HG03575 (cell line): ENCODE results near the gene RAP1GDS1.
"Not testable (repeated sequence)": the region's sequence is repeated elsewhere in the genome, so short reads cannot be mapped to it uniquely, and the experiment has no call there.

Source experiments
- ATAC-seq: cut with Tn5 transposase; IDR thresholded peaks from one replicate; pipeline ENCODE4 v1.9.1; 2021; ENCODE audit not compliant: unreplicated experiment, insufficient number of reproducible peaks, low FRiP score; ENCODE audit errors: extremely low read depth

The RAP1GDS1 gene

DNA sequence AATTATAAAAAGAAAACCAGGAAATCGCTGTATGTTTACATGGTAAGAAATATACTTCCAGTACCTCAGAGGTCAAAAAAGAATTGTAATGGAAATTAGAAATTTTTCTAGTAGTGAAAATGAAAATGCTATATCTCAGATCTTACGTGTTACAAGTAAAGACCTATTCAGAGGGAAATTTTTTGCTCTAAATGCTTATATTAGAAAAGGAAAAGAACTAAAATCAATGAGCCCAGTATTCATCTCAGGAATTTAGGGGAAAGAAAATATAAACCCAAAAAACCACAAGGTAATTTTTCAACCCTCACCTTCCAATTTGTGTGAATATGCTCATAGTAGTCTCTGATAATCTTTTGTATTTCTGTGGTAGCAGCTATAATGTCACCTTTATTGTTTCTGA is 145.6 kb downstream of the RAP1GDS1 start:
- ATAC-seq, result peak; percentile 70

DNA sequence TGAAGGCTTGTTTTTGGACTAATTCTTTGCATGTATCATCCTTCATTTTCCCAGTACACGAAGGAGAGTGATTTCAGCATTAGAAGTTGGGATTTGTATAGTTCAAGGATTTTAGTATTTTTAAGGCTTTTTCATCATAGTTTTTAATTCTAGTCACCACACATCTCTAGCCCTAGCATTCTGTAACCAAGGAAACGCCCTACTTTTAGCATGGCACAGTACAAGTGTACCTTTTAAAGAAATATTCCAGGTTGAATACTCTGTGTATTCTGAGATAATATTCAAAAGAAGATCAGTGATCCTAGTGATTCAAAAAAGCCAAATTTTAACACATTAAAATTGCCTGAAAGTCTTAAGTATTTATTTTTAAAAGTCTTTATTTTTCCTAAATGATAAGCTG is 150.5 kb downstream of the RAP1GDS1 start:
- ATAC-seq, result no peak

GRCh38 chr4:98416844-98417243 is 155.7 kb downstream of the RAP1GDS1 start:
- ATAC-seq, result no peak

- ATAC-seq, result not testable (repeated sequence)
Observed at GRCh38 chr4:98420151-98420550, 159.0 kb downstream of the RAP1GDS1 start.

GRCh38 chr4:98421111-98421510 is 159.9 kb downstream of the RAP1GDS1 start:
- ATAC-seq, result no peak

GRCh38 chr4:98423009-98423408 is 161.8 kb downstream of the RAP1GDS1 start:
- no peak for ATAC-seq

GRCh38 chr4:98430708-98431403 is 169.7 kb downstream of the RAP1GDS1 start:
- no peak for ATAC-seq

GRCh38 chr4:98433691-98434090 is 172.5 kb downstream of the RAP1GDS1 start:
- no peak for ATAC-seq

GRCh38 chr4:98434816-98435215 is 173.6 kb downstream of the RAP1GDS1 start:
- no peak for ATAC-seq

DNA sequence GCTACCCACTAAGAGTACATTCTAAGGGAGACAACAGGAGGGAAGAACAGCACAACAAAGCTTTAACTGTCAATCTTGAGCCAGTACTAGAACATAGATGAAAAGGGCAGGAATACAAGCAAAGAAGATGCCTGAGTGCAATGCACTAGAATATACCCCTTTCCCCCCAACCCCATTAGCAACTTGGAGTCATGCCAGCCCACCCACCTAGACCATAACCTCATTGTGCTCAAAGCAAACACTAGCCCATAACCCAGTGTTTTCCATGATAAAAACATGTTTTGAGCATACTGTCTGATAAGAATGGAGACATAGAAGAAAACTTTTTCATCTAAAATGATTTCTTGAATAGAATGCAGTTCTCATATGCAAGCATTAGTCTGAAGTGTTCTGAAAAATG is 183.2 kb downstream of the RAP1GDS1 start:
- no peak for ATAC-seq

DNA sequence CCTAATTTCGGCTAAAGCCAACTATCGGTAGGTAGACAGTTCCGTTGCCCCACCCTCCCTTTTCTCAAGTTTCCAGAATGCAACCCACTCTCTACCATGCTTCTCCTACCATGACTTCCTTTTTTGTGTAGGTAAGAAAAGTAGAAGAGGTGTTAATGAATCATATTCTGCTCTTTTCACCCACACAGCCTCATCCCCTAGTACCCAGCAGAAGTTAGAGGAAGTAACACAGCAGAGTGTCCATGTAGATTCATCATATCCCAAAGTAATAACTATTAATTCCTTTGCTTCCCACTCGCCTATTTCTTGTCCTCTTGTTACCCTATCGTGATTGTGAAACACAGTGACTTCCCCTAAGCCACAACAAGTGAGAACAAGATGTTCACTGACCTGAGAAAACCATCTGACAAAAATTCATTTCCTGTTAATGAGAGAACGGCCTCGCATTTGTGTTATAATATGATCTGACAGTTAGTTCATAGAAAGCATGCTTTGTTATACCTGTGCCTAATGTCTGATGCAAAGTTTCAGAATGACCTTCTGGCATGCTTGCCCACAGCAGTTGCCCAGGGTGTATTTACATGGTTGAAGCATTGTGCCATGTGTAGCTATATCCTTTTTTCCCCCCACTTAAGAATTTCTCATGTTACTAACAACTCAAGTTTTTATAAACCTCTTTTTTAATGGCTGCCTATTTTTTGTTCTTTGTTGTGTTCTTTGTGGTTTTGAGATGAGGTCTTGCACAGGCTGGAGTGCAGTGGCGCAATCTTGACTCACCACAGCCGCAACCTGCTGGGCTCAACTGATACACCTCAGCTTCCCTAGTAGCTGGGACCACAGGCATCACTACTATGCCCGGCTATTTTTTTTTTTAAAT is 185.6 kb downstream of the RAP1GDS1 start:
- peak; percentile 54 for ATAC-seq

- ATAC-seq, result no peak
Observed at GRCh38 chr4:98447648-98448047, 186.5 kb downstream of the RAP1GDS1 start.

GRCh38 chr4:98448908-98449307 is 187.7 kb downstream of the RAP1GDS1 start:
- ATAC-seq, result no peak

- no peak for ATAC-seq
Observed at GRCh38 chr4:98452091-98452490, 190.9 kb downstream of the RAP1GDS1 start.

DNA sequence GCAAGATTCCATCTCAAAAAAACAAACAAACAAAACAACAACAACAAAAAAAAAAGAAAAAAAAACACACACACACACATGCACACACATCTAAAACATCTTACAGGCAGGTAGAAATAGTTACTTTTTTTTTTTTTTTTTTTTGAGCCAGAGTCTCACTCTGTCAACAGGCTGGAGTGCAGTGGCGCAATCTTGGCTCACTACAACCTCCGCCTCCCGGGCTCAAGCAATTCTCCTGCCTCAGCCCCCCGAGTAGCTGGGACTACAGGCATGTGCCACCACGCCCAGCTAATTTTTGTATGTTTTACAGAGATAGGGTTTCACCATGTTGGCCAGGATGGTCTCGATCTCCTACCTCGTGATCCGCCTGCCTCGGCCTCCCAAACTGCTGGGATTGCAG is 196.2 kb downstream of the RAP1GDS1 start:
- not testable (repeated sequence) for ATAC-seq

DNA sequence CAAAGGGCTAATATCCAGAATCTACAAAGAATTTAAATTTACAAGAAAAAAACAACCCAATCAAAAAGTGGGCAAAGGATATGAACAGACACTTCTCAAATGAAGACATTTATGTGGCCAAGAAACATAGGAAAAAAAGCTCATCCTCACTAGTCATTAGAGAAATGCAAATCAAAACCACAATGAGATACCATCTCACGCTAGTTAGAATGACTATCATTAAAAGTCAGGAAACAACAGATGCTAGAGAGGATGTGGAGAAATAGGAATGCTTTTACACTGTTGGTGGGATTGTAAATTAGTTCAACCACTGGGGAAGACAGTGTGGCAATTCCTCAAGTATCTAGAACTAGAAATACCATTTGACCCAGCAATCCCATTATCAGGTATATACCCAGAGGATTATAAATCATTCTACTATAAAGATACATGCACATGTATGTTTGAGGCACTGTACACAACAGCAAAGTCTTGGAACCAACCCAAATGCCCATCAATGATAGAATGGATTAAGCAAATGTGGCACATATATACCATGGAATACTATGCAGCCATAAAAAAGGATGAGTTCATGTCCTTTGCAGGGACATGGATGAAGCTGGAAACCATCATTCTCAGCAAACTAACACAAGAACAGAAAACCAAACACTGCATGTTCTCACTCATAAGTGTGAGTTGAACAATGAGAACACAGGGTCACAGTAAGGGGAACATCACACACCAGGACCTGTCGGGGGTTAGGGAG is 200.1 kb downstream of the RAP1GDS1 start:
- not testable (repeated sequence) for ATAC-seq

- no peak for ATAC-seq
Observed at GRCh38 chr4:98462487-98462886, 201.3 kb downstream of the RAP1GDS1 start.

GRCh38 chr4:98466868-98467599 is 205.8 kb downstream of the RAP1GDS1 start:
- ATAC-seq, result no peak

GRCh38 chr4:98467627-98468072 is 206.5 kb downstream of the RAP1GDS1 start:
- ATAC-seq, result peak; percentile 92
